ENCODE measurements around the gene AFF3.

GRCh38 chr2:99663641-99664040 is 478.7 kb downstream of the AFF3 start:
- no peak for TF ChIP-seq POLR2AphosphoS5 (IDR thresholded peaks at IDR 0.05; ENCODE audit: low read depth, low read length)
- no peak for TF ChIP-seq CTBP2 (IDR thresholded peaks at IDR 0.05; ENCODE audit: borderline replicate concordance, insufficient read depth, insufficient read length, low read length)
- TF ChIP-seq EZH2 (IDR thresholded peaks at IDR 0.05; ENCODE audit: low read depth, low read length, severe bottlenecking): no peak
- TF ChIP-seq CTCF (IDR thresholded peaks at IDR 0.05; ENCODE audit: control extremely low read depth in 1 of 3, insufficient read depth in 1 of 3, low read depth in 1 of 3, low read length in 3 of 3): no peak
- no peak for TF ChIP-seq RAD21 (IDR thresholded peaks at IDR 0.05 in 1 of 2, conservative IDR thresholded peaks at IDR 0.05 in 1 of 2; ENCODE audit: low read depth in 2 of 2, low read length in 2 of 2)
- no peak for TF ChIP-seq JUND (IDR thresholded peaks at IDR 0.05; ENCODE audit: low read length)
- no peak for TF ChIP-seq USF2 (IDR thresholded peaks at IDR 0.05; ENCODE audit: low read length)
- TF ChIP-seq CBX5 (IDR thresholded peaks at IDR 0.05; ENCODE audit: low read depth, low read length): no peak
- TF ChIP-seq TAF1 (IDR thresholded peaks at IDR 0.05; ENCODE audit: low read depth, low read length): no peak
- TF ChIP-seq CREB1 (IDR thresholded peaks at IDR 0.05): no peak
- TF ChIP-seq E2F6 (IDR thresholded peaks at IDR 0.05): no peak
- TF ChIP-seq FOSL1 (IDR thresholded peaks at IDR 0.05; ENCODE audit: insufficient read depth, low read depth, low read length): no peak
